ENCODE data around the gene SOX3.

SOX3 gene

GRCh38 chrX:140504371-140505324 is at the start of gene SOX3:
Gene SOX3, minus strand, starts transcription at chrX:140505069. Its CDS starts 9 bp downstream, at chrX:140505060.
- no peak for DNase-seq (ENCODE audit: extremely low read depth, insufficient read length)
- H3K36me3 ChIP-seq (ENCODE audit: control insufficient read depth, insufficient read depth, low read length), result no peaks in the 10 kb centered on the region
- no peak within 1 kb of the TSS for H3K4me3 ChIP-seq (replicated peaks; ENCODE audit: low read depth, low read length)
- TF ChIP-seq, protein P1, sequence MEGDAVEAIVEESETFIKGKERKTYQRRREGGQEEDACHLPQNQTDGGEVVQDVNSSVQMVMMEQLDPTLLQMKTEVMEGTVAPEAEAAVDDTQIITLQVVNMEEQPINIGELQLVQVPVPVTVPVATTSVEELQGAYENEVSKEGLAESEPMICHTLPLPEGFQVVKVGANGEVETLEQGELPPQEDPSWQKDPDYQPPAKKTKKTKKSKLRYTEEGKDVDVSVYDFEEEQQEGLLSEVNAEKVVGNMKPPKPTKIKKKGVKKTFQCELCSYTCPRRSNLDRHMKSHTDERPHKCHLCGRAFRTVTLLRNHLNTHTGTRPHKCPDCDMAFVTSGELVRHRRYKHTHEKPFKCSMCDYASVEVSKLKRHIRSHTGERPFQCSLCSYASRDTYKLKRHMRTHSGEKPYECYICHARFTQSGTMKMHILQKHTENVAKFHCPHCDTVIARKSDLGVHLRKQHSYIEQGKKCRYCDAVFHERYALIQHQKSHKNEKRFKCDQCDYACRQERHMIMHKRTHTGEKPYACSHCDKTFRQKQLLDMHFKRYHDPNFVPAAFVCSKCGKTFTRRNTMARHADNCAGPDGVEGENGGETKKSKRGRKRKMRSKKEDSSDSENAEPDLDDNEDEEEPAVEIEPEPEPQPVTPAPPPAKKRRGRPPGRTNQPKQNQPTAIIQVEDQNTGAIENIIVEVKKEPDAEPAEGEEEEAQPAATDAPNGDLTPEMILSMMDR (IDR thresholded peaks at IDR 0.05; ENCODE audit: insufficient read depth, low read length, poor library complexity, severe bottlenecking), result no peak
- H3K27me3 ChIP-seq (replicated peaks; ENCODE audit: control insufficient read depth, insufficient read depth, low read length), result no peaks in the 10 kb centered on the region

GRCh38 chrX:140548985-140549384 is 44.1 kb upstream of the SOX3 start:
- DNase-seq (ENCODE audit: extremely low read depth, insufficient read length), result no peak
- TF ChIP-seq, protein P1 (IDR thresholded peaks at IDR 0.05; ENCODE audit: insufficient read depth, low read length, poor library complexity, severe bottlenecking), result no peak
- Histone ChIP-seq H3K4me3 (replicated peaks; ENCODE audit: low read depth, low read length) (no peak overlapping the region), H3K27me3 (replicated peaks; ENCODE audit: control insufficient read depth, insufficient read depth, low read length) (no peaks in the 10 kb centered on the region), H3K36me3 (ENCODE audit: control insufficient read depth, insufficient read depth, low read length) (no peaks in the 10 kb centered on the region)

- Histone ChIP-seq H3K36me3 (ENCODE audit: control insufficient read depth, insufficient read depth, low read length) (no peaks in the 10 kb centered on the region), H3K27me3 (replicated peaks; ENCODE audit: control insufficient read depth, insufficient read depth, low read length) (no peaks in the 10 kb centered on the region), H3K4me3 (replicated peaks; ENCODE audit: low read depth, low read length) (no peak overlapping the region)
- TF ChIP-seq, protein P1 (IDR thresholded peaks at IDR 0.05; ENCODE audit: insufficient read depth, low read length, poor library complexity, severe bottlenecking), result no peak
- DNase-seq (ENCODE audit: extremely low read depth, insufficient read length), result no peak
These were observed 21.3 kb upstream of the SOX3 start for GRCh38 chrX:140526171-140526570.

DNA sequence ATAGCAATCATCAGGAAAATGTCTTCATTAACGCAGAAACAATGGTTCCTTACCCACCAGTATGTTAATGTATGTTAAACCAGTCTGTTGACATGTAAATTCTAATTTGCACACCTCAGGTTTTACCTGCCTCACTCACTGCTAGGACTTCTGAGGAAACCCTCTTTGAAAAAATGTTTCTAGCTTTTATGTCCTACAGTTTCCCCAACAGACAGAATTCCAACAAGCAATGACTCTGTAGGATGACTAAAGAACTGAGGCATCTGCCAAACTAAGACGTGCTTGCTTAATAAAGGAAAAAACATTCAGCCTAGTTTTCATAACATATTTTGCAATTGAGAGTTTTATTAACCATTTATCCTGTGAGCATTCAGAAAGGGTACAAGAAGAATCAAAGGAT is 20.6 kb upstream of the SOX3 start:
- H3K36me3 ChIP-seq (ENCODE audit: control insufficient read depth, insufficient read depth, low read length), result no peaks in the 10 kb centered on the region
- DNase-seq (ENCODE audit: extremely low read depth, insufficient read length), result no peak
- TF ChIP-seq, protein P1 (IDR thresholded peaks at IDR 0.05; ENCODE audit: insufficient read depth, low read length, poor library complexity, severe bottlenecking), result no peak
- no peak overlapping the region for H3K4me3 ChIP-seq (replicated peaks; ENCODE audit: low read depth, low read length)
- no peaks in the 10 kb centered on the region for H3K27me3 ChIP-seq (replicated peaks; ENCODE audit: control insufficient read depth, insufficient read depth, low read length)

- Histone ChIP-seq H3K27me3 (replicated peaks; ENCODE audit: control insufficient read depth, insufficient read depth, low read length) (no peaks in the 10 kb centered on the region), H3K36me3 (ENCODE audit: control insufficient read depth, insufficient read depth, low read length) (no peaks in the 10 kb centered on the region), H3K4me3 (replicated peaks; ENCODE audit: low read depth, low read length) (no peak overlapping the region)
- TF ChIP-seq, protein P1 (IDR thresholded peaks at IDR 0.05; ENCODE audit: insufficient read depth, low read length, poor library complexity, severe bottlenecking), result no peak
- no peak for DNase-seq (ENCODE audit: extremely low read depth, insufficient read length)
These were observed 19.7 kb upstream of the SOX3 start for GRCh38 chrX:140524556-140524955.

All from GM06990 (cell line).